Muscle layer of duodenum (tissue), 2 donors: ENCODE measurements around the gene OARD1.

Experiments
- H3K27ac ChIP-seq: one replicate; pipeline ENCODE4 v1.7.0; 2013; ENCODE audit warnings: mild to moderate bottlenecking, low read length
- H3K27me3 ChIP-seq: one replicate; pipeline ENCODE4 v1.7.0; 2013; ENCODE audit warnings: low read depth, mild to moderate bottlenecking, control low read depth, low read length
- H3K36me3 ChIP-seq, 2 donors: one replicate each; pipeline ENCODE4 v1.7.0; 2013; ENCODE audit warnings: low read length in 2 of 2, control low read depth in 1 of 2, mild to moderate bottlenecking in 1 of 2; ENCODE audit not compliant: insufficient read depth in 2 of 2, control insufficient read depth in 1 of 2
- H3K4me1 ChIP-seq, 2 donors: one replicate each; pipeline ENCODE4 v1.7.0; 2013; ENCODE audit warnings: low read length in 2 of 2, mild to moderate bottlenecking in 2 of 2, control low read depth in 1 of 2, moderate library complexity in 1 of 2; ENCODE audit not compliant: insufficient read depth in 2 of 2, control insufficient read depth in 1 of 2
- H3K4me3 ChIP-seq, 2 donors: one replicate each; pipeline ENCODE4 v1.7.0; 2013; ENCODE audit warnings: low read length in 2 of 2, low read depth in 1 of 2, mild to moderate bottlenecking in 1 of 2
- H3K9me3 ChIP-seq, 2 donors: one replicate each; pipeline ENCODE4 v1.7.0; 2013; ENCODE audit warnings: low read length in 2 of 2, control low read depth in 1 of 2, mild to moderate bottlenecking in 1 of 2; ENCODE audit not compliant: control insufficient read depth in 1 of 2
- donor health status: healthy.

The OARD1 gene

GRCh38 chr6:41058783-41059181 lies 13.4 kb downstream of the OARD1 start:
- Histone ChIP-seq H3K4me1 (peaks cover 0 to 43% of the 10 kb centered on the region in 2 donors), H3K9me3 (no peaks in the 10 kb centered on the region), H3K36me3 (peaks cover 4 to 7% of the 10 kb centered on the region in 2 donors), H3K27me3 (no peaks in the 10 kb centered on the region), H3K27ac (peak overlapping the region; percentile 52), H3K4me3 (no peak overlapping the region)

GRCh38 chr6:41056768-41057490 lies 15.2 kb downstream of the OARD1 start:
- H3K27me3 ChIP-seq: no peaks in the 10 kb centered on the region
- H3K4me1 ChIP-seq: peaks cover 0 to 62% of the 10 kb centered on the region in 2 donors
- H3K36me3 ChIP-seq: peaks cover 0 to 7% of the 10 kb centered on the region in 2 donors
- no peak overlapping the region for H3K4me3 ChIP-seq
- H3K9me3 ChIP-seq: no peaks in the 10 kb centered on the region
- peak overlapping the region; percentile 34 for H3K27ac ChIP-seq

- H3K4me1 ChIP-seq: peaks cover 0 to 57% of the 10 kb centered on the region in 2 donors
- H3K27me3 ChIP-seq: no peaks in the 10 kb centered on the region
- no peaks in the 10 kb centered on the region for H3K36me3 ChIP-seq
- H3K27ac ChIP-seq: no peak overlapping the region
- H3K4me3 ChIP-seq: no peak overlapping the region
- H3K9me3 ChIP-seq: no peaks in the 10 kb centered on the region
Observed at GRCh38 chr6:41055149-41055548, 17.0 kb downstream of the OARD1 start.

DNA sequence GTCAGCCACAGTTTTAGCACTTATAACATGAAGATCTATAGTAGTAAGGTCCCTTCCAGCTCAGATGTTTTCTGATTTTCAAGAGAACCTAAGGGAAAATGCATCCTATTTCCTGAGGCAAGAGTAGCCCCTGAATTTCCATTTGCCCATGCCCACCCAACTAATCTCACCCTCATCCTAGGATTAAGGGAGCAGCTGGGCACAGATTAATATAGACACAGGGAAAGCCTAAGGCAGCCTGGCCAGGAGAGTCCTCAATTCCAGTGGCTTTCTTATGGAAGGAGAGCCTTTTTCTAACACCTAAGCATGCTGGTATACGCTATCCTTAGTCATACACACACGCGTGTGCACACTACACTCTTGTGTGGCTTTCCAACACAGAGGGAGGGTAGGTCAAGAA lies 17.6 kb downstream of the OARD1 start:
- H3K36me3 ChIP-seq: no peaks in the 10 kb centered on the region
- H3K27ac ChIP-seq: no peak overlapping the region
- H3K27me3 ChIP-seq: no peaks in the 10 kb centered on the region
- no peaks in the 10 kb centered on the region for H3K9me3 ChIP-seq
- H3K4me3 ChIP-seq: no peak overlapping the region
- H3K4me1 ChIP-seq: peaks cover 0 to 55% of the 10 kb centered on the region in 2 donors

DNA sequence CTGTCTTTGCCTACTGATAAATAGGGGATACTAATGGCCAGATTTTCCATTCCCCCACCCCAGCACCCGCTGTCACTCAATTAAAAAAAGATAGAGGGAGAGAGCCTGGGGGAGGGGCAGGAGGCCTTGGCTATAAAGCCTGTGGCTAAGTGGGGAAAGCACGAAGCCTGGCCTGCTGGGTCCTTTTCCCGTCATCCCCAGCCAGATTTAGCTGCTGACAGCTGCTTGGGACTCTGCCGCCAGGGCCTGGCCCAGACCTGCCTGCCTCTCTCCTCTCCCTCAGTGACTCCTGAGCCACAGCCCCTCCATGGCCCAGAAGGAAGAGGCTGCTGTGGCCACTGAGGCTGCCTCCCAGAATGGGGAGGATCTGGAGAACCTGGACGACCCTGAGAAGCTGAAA lies 19.1 kb downstream of the OARD1 start, which contains the start of gene APOBEC2:
Gene APOBEC2 (plus strand): TSS at position 162 of the 400 bp plus-strand sequence. CDS start 146 bp downstream, at position 308.
- H3K4me1 ChIP-seq: peaks cover 0 to 50% of the 10 kb centered on the region in 2 donors
- no peak within 1 kb of the TSS for H3K27ac ChIP-seq
- no peaks in the 10 kb centered on the region for H3K36me3 ChIP-seq
- no peak within 1 kb of the TSS for H3K4me3 ChIP-seq
- H3K27me3 ChIP-seq: no peaks in the 10 kb centered on the region
- H3K9me3 ChIP-seq: no peaks in the 10 kb centered on the region

- Histone ChIP-seq H3K4me3 (no peak overlapping the region), H3K9me3 (no peaks in the 10 kb centered on the region), H3K27ac (no peak overlapping the region), H3K27me3 (no peaks in the 10 kb centered on the region), H3K36me3 (no peaks in the 10 kb centered on the region), H3K4me1 (peaks cover 0 to 50% of the 10 kb centered on the region in 2 donors)
Observed at GRCh38 chr6:41051873-41052272, 20.3 kb downstream of the OARD1 start.

- Histone ChIP-seq H3K27me3 (no peaks in the 10 kb centered on the region), H3K4me1 (peaks cover 0 to 42% of the 10 kb centered on the region in 2 donors), H3K36me3 (no peaks in the 10 kb centered on the region), H3K4me3 (no peak overlapping the region), H3K9me3 (no peaks in the 10 kb centered on the region), H3K27ac (no peak overlapping the region)
Observed at GRCh38 chr6:41050536-41050935, 21.6 kb downstream of the OARD1 start.

GRCh38 chr6:41049955-41050354 lies 22.2 kb downstream of the OARD1 start:
- peaks cover 0 to 36% of the 10 kb centered on the region in 2 donors for H3K4me1 ChIP-seq
- H3K27ac ChIP-seq: no peak overlapping the region
- no peaks in the 10 kb centered on the region for H3K36me3 ChIP-seq
- H3K9me3 ChIP-seq: no peaks in the 10 kb centered on the region
- H3K27me3 ChIP-seq: no peaks in the 10 kb centered on the region
- no peak overlapping the region for H3K4me3 ChIP-seq

DNA sequence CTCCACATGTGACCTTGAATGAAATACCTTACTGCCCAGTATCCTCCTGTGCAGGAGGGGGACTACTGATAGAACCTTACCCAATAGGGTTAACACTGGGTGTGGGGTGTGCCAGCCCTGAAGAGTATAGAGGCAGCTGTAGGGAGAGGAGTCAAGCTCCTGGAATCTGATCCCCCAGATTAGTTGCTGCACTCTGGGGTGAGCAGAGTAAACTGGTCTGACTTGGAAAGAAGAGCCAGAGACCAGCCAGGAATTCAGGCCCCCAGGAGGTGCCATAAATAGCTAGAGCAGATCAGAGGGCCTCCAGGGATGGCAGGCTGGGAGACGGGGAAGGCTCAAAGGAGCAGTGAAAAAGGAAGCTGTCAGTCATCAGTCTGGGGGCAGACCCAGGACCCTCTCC lies 22.6 kb downstream of the OARD1 start:
- peaks cover 0 to 32% of the 10 kb centered on the region in 2 donors for H3K4me1 ChIP-seq
- no peaks in the 10 kb centered on the region for H3K27me3 ChIP-seq
- no peak overlapping the region for H3K4me3 ChIP-seq
- H3K36me3 ChIP-seq: no peaks in the 10 kb centered on the region
- H3K9me3 ChIP-seq: no peaks in the 10 kb centered on the region
- H3K27ac ChIP-seq: no peak overlapping the region

GRCh38 chr6:41047745-41048732 lies 24.1 kb downstream of the OARD1 start:
- no peak overlapping the region for H3K4me3 ChIP-seq
- H3K27me3 ChIP-seq: no peaks in the 10 kb centered on the region
- no peak overlapping the region for H3K27ac ChIP-seq
- no peaks in the 10 kb centered on the region for H3K9me3 ChIP-seq
- no peaks in the 10 kb centered on the region for H3K36me3 ChIP-seq
- H3K4me1 ChIP-seq: peaks cover 0 to 22% of the 10 kb centered on the region in 2 donors

GRCh38 chr6:41047306-41047705 lies 24.9 kb downstream of the OARD1 start:
- no peaks in the 10 kb centered on the region for H3K27me3 ChIP-seq
- H3K4me1 ChIP-seq: peaks cover 0 to 14% of the 10 kb centered on the region in 2 donors
- H3K27ac ChIP-seq: no peak overlapping the region
- no peaks in the 10 kb centered on the region for H3K9me3 ChIP-seq
- no peaks in the 10 kb centered on the region for H3K36me3 ChIP-seq
- H3K4me3 ChIP-seq: no peak overlapping the region
